ENCODE measurements around the gene ARHGAP20. TPM values are rescaled to one million over a fixed set of nuclear protein-coding genes. Genes with fewer than 3 reads are reported as not detected.

ARHGAP20 gene
- total RNA-seq, 4 donors from 2014 or later, result 0.51 to 2.3 (median 1.1) TPM

DNA sequence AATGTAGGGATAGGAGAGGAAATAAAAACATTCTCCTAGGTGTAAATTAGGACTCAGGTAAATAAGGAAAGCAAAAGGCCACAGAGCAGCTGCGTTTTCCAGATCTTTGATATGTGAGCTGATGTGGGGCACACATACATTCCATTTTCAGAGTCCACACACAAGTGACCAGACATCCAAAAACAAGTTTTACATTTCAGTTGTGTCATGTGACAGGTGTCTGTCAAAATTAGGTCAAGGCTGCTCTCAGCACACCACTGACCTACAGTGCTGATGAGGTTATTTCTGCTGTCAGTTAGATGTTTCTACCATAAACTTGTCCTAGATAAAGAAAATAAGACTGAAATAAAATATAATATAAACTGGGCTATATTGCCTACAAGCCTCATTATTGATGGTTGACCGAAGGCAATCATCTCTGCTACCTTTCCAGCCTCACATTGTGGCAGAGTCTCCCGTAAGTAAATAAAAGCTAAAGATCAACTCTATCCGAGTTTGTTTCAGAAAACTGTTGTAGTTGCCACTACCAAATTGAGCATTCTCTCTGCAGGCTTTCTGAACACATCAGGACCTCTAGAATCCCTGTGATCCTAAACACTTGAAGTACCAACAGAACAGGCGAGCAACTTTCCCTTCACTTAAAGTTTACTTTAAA, 7.9 kb downstream of the ARHGAP20 start:
- Histone ChIP-seq H3K9me3 (no peaks in the 10 kb centered on the region), H3K27ac (peak overlapping the region in 2 of 4 donors; percentile 30 to 42), H3K4me3 (no peak overlapping the region), H3K27me3 (no peaks in the 10 kb centered on the region), H3K4me1 (peaks cover 0 to 24% of the 10 kb centered on the region in 2 donors), H3K36me3 (no peaks in the 10 kb centered on the region)
- ATAC-seq, result peak; percentile 53 to 79
- in situ Hi-C loops (cut with MboI; ENCODE audit: low sequenced_read_pairs in 4 of 4) (no loop called here), intact Hi-C loops (cut with DNase I; ENCODE audit: low total_unique reads) (no loop called here)
- DNase-seq, result no peak
- TF ChIP-seq POLR2A (IDR thresholded peaks at IDR 0.05), result no peak
- TF ChIP-seq, protein P1, sequence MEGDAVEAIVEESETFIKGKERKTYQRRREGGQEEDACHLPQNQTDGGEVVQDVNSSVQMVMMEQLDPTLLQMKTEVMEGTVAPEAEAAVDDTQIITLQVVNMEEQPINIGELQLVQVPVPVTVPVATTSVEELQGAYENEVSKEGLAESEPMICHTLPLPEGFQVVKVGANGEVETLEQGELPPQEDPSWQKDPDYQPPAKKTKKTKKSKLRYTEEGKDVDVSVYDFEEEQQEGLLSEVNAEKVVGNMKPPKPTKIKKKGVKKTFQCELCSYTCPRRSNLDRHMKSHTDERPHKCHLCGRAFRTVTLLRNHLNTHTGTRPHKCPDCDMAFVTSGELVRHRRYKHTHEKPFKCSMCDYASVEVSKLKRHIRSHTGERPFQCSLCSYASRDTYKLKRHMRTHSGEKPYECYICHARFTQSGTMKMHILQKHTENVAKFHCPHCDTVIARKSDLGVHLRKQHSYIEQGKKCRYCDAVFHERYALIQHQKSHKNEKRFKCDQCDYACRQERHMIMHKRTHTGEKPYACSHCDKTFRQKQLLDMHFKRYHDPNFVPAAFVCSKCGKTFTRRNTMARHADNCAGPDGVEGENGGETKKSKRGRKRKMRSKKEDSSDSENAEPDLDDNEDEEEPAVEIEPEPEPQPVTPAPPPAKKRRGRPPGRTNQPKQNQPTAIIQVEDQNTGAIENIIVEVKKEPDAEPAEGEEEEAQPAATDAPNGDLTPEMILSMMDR (IDR thresholded peaks at IDR 0.05 in 4 of 5, conservative IDR thresholded peaks at IDR 0.05 in 1 of 5), result no peak

DNA sequence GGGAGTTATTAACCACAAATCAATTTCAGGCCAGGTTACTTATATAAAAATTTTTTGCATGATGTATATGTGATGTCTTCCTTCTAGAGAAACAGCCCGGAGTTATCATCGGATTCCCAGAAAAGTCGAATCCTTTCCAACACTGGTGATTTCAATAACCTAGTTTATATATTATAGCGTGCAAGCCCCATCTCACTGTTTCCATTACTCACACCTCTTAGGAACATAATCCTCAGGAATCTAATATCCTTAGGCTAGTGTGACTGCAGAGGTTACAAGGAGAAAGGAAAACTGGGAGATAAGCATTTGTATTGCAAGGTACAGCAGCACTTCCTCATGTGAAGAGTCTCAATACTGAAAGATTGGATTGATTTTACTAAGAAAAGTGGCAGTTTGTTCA, 20.3 kb downstream of the ARHGAP20 start:
- intact Hi-C loops (cut with DNase I; ENCODE audit: low total_unique reads) (no loop called here), in situ Hi-C loops (cut with MboI; ENCODE audit: low sequenced_read_pairs in 4 of 4) (no loop called here)
- Histone ChIP-seq H3K4me3 (no peak overlapping the region), H3K9me3 (no peaks in the 10 kb centered on the region), H3K36me3 (no peaks in the 10 kb centered on the region), H3K4me1 (no peaks in the 10 kb centered on the region), H3K27ac (no peak overlapping the region), H3K27me3 (no peaks in the 10 kb centered on the region)
- ATAC-seq (no peak), DNase-seq (no peak)
- TF ChIP-seq POLR2A (IDR thresholded peaks at IDR 0.05), result no peak
- TF ChIP-seq, protein P1 (IDR thresholded peaks at IDR 0.05 in 4 of 5, conservative IDR thresholded peaks at IDR 0.05 in 1 of 5), result no peak

DNA sequence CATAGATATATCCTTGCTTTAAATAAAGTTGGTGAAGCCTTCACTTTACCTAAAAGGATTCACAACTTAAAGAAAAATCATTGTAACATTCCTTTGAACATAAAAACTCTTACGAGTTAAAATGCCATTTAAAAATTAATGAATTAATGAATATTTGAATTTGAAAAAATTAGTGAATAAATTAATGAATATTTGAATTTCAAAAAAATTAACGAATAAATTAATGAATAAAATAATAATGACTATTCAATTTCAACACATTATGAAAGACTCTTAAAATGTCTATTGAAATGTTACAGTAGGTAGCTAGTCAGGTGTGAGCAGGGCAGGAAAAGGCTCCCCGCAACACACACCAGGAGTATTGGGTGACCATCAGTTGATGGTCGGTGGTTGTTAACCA, 22.9 kb downstream of the ARHGAP20 start:
- Histone ChIP-seq H3K4me3 (no peak overlapping the region), H3K27me3 (no peaks in the 10 kb centered on the region), H3K27ac (no peak overlapping the region), H3K36me3 (no peaks in the 10 kb centered on the region), H3K4me1 (no peaks in the 10 kb centered on the region), H3K9me3 (no peaks in the 10 kb centered on the region)
- in situ Hi-C loops (cut with MboI; ENCODE audit: low sequenced_read_pairs in 4 of 4), result no loop called here
- intact Hi-C loops (cut with DNase I; ENCODE audit: low total_unique reads), result no loop called here
- no peak for DNase-seq
- no peak for TF ChIP-seq POLR2A (IDR thresholded peaks at IDR 0.05)
- TF ChIP-seq, protein P1 (IDR thresholded peaks at IDR 0.05 in 4 of 5, conservative IDR thresholded peaks at IDR 0.05 in 1 of 5), result no peak
- ATAC-seq, result no peak

DNA sequence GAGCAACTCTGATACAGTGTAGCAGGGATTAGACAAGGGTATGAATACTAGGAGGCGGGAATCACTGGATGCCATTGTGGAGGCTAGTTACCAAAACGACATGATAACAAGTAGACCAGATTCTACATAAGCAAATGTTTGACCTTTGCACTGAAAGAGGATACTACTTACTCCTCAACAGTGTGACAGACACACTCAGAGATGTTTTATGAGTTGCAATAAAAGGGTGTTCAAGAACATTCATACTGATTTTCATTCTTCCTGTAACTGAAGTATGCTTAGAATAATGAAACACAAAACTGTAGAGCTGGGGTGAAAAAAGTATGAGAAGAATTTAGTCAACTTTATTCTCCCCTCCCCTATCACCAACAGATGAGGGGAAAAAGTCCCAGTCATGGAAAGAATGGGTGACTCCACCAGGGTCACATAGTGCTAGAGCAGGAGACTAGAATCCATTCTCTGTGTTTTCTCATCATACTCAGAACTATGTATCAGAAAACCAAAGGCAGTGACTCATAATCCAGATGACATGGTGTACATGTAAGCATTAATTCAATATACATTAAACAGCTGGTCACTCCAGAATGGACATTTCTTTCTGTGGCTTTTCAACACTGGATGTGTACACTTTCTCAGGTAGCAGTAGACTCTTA, 32.8 kb downstream of the ARHGAP20 start:
- in situ Hi-C loops (cut with MboI; ENCODE audit: low sequenced_read_pairs in 4 of 4) (no loop called here), intact Hi-C loops (cut with DNase I; ENCODE audit: low total_unique reads) (no loop called here)
- ATAC-seq (no peak), DNase-seq (no peak)
- no peaks in the 10 kb centered on the region for H3K4me1 ChIP-seq
- no peaks in the 10 kb centered on the region for H3K27me3 ChIP-seq
- no peak overlapping the region for H3K4me3 ChIP-seq
- H3K36me3 ChIP-seq, result no peaks in the 10 kb centered on the region
- no peaks in the 10 kb centered on the region for H3K9me3 ChIP-seq
- H3K27ac ChIP-seq, result no peak overlapping the region
- TF ChIP-seq, protein P1 (IDR thresholded peaks at IDR 0.05 in 4 of 5, conservative IDR thresholded peaks at IDR 0.05 in 1 of 5), result no peak
- TF ChIP-seq POLR2A (IDR thresholded peaks at IDR 0.05), result no peak
